Fibroblast of mammary gland (primary cell): Measurements from ENCODE around the gene SLC22A9.

Source experiments
- DNase-seq: peaks from one replicate; pipeline ENCODE4 v3.0.0-alpha.2; 2010; ENCODE audit warnings: low read depth
- H3K4me3 ChIP-seq: 2 replicates; pipeline ENCODE4 v1.5.1; 2011; ENCODE audit warnings: low read depth, mild to moderate bottlenecking, low read length, moderate library complexity; ENCODE audit not compliant: control insufficient read depth
- TF ChIP-seq, protein P1 (sequence below): conservative IDR thresholded peaks from 2 replicates; pipeline ENCODE4 v1.5.1; 2011; ENCODE audit warnings: low read depth, low read length, inconsistent platforms; ENCODE audit not compliant: control insufficient read depth, insufficient read depth

SLC22A9 gene

DNA sequence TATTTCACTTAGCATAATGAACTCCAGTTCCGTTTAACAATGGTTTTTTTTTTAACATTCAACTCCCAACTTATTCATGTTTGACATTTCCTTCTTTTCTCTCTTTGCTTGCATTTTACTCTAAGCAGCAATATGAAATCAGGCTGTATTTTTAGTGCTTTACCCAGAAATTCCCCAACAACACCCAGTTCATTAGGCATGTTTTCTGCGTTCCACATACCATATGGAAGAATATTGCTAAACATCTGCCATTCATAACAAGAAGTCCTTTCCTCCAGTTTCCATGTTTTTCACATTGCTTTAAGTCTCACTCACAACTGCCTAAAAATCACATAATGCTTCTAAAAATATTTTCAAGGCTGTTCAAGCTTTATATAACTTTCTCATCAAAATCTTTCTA, 75.5 kb downstream of the SLC22A9 start:
- H3K4me3 ChIP-seq = no peak overlapping the region
- DNase-seq = no peak
- TF ChIP-seq, protein P1, sequence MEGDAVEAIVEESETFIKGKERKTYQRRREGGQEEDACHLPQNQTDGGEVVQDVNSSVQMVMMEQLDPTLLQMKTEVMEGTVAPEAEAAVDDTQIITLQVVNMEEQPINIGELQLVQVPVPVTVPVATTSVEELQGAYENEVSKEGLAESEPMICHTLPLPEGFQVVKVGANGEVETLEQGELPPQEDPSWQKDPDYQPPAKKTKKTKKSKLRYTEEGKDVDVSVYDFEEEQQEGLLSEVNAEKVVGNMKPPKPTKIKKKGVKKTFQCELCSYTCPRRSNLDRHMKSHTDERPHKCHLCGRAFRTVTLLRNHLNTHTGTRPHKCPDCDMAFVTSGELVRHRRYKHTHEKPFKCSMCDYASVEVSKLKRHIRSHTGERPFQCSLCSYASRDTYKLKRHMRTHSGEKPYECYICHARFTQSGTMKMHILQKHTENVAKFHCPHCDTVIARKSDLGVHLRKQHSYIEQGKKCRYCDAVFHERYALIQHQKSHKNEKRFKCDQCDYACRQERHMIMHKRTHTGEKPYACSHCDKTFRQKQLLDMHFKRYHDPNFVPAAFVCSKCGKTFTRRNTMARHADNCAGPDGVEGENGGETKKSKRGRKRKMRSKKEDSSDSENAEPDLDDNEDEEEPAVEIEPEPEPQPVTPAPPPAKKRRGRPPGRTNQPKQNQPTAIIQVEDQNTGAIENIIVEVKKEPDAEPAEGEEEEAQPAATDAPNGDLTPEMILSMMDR = no peak

DNA sequence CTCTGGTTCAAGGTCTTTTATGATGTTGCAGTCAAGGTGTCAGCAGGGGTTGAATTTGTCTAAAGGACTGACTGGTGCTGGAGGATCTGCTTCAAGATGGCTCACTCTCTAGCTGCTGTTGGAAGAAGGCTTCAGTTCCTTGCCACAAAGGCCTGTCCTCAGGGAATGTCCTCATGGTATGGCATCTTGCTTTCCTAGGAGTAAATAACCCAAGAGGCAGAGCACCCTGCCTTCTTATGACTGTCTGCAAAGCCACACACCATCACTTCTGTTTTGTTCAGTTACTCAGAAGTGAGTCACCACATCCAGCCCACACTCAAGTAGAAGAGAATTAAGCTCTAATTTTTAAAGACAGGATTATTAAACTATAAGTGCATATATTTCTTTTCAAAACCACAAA, 76.1 kb downstream of the SLC22A9 start:
- peak; percentile 66 for DNase-seq
- TF ChIP-seq, protein P1 = no peak

DNA sequence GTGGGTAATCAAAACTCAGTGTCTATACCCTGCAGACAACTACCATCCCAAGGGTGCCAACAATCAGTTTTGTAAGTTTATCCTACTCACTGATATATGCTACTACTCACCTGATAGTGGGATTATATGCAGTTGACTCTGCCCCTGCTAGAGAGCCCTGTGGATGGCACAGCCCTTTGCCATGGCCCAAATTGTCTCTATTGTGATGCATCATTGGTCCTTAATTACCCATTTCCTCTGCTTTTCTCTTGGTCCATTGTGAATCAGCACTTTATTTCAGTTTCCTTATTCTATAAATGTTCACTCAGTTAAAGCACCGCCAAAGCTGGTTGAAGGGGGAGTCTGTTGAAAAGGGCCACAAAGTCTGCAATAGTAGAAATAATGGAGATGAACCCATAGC, 79.1 kb downstream of the SLC22A9 start:
- no peak overlapping the region for H3K4me3 ChIP-seq
- TF ChIP-seq, protein P1 = no peak
- DNase-seq = no peak

More for the DNA sequence above, 76.1 kb downstream of the SLC22A9 start:
- no peak overlapping the region for H3K4me3 ChIP-seq

DNA sequence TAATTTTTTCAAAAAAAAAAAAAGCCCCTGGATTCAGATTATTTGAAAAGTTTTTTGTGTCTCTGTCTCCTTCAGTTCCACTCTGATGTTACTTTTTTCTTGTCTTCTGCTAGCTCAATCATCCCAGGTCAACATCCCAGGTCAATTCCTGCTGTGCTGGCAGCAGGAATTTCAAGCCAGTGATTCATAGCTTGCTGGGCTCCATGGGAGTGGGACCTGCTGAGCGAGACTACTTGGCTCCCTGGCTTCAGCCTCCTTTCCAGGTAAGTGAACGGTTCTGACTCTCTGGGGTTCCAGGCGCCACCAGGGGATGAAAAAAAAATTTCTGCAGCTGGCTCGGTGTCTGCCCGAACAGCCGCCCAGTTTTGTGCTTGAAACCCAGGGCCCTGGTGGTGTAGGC, 90.0 kb downstream of the SLC22A9 start:
- DNase-seq = no peak
- TF ChIP-seq, protein P1 = no peak
- no peak overlapping the region for H3K4me3 ChIP-seq
